Uterus (tissue), 4 donors: ENCODE data around the gene RPL3. TPM values are rescaled to one million over a fixed set of nuclear protein-coding genes. Genes with fewer than 3 reads are reported as not detected.

Experiments
- DNase-seq, 2 donors: peaks; one replicate each; pipeline ENCODE4 v3.0.0-alpha.2; 2019 to 2020
- H3K27ac ChIP-seq, 2 donors: fragments of 200-600 bp; sonication (generic); 1 replicate in 1 of 2; 2 replicates in 1 of 2; pipeline ENCODE4 v1.5.1; 2016 to 2018
- H3K27me3 ChIP-seq, 2 donors: fragments of 200-600 bp; sonication (generic); one replicate each; pipeline ENCODE4 v1.5.1; 2018 to 2019; ENCODE audit warnings: control low read depth in 1 of 2
- H3K36me3 ChIP-seq, 2 donors: fragments of 200-600 bp; sonication (generic); one replicate each; pipeline ENCODE4 v1.5.1; 2019; ENCODE audit warnings: control low read depth in 1 of 2
- H3K4me1 ChIP-seq, 2 donors: fragments of 200-600 bp; sonication (generic); one replicate each; pipeline ENCODE4 v1.5.1; 2018 to 2019; ENCODE audit warnings: control low read depth in 1 of 2
- H3K4me3 ChIP-seq, 2 donors: fragments of 200-600 bp; sonication (generic); 1 replicate in 1 of 2; 2 replicates in 1 of 2; pipeline ENCODE4 v1.5.1; 2018 to 2019; ENCODE audit warnings: mild to moderate bottlenecking in 1 of 2
- H3K9me3 ChIP-seq, 2 donors: fragments of 200-600 bp; sonication (generic); one replicate each; pipeline ENCODE4 v1.5.1; 2019; ENCODE audit warnings: control low read depth in 1 of 2
- POLR2A ChIP-seq, 2 donors: fragments of 450-650 bp; IDR thresholded peaks; one replicate each; pipeline ENCODE4 v1.6.1; 2016; ENCODE audit warnings: antibody characterized with exemption in 2 of 2, mild to moderate bottlenecking in 1 of 2, moderate library complexity in 1 of 2
- intact Hi-C: fragments of 100-400 bp; cut with DNase I; formaldehyde crosslinking; loops from one replicate; pipeline ENCODE4 v1.15.1; 2023; ENCODE audit warnings: low total_unique reads
- total RNA-seq, 4 donors: library from RNA; depleted of rRNA in 3 of 4; stranded (reverse); fragments of >200 nt in 3 of 4; gene quantifications; one replicate each; pipeline versions ENCODE4 v1.1.0 to v1.2.4, GENCODE V29; 2014 to 2023
- TF ChIP-seq, protein P1 (sequence below), 4 experiments: fragments of 200-600 bp in 2 of 4; fragments of 450-650 bp in 2 of 4; sonication (generic) in 2 of 4; IDR thresholded peaks; one replicate each; pipeline ENCODE4 v1.5.1; 2016 to 2019; ENCODE audit warnings: antibody characterized with exemption in 4 of 4, mild to moderate bottlenecking in 2 of 4, moderate library complexity in 1 of 4
- donor health status: DM: yes; HTN: yes; CAD: no.

Gene RPL3
- total RNA-seq, 4 donors from 2014 or later, result 1,498 to 2,840 (median 2,333) TPM

DNA sequence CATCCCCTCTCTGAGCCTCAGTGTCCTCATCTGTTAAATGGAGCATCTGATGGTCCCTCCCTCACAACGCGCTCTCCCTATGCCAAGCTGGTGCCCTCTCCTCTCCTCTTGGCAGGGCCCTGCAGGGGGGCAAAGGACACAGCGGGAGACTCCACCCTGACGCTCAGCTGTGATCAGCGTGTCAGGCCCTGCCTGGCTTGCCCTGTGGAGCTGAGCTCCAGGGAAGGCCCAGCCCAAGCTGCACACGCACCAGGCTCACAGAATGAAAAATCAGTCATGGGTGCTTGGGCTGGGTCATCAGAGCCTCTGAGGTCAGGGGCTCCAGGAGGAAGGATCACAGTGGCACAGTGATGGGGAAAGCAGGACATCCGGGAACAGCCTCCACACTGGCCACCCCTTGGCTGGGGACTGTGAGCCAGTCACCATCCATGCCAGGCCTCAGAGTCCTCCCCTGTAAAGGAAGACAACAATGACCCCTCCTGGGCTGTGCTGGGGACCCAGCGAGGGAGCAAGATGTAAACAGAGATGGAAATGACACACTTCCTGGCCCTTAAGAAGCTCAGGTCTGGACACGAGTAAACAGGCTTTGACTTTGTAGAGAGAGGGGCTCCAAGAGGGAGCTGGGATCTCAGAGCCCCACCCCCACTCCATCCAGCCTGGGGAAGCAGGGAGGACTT, 36.6 kb downstream of the RPL3 start:
- TF ChIP-seq, protein P1, sequence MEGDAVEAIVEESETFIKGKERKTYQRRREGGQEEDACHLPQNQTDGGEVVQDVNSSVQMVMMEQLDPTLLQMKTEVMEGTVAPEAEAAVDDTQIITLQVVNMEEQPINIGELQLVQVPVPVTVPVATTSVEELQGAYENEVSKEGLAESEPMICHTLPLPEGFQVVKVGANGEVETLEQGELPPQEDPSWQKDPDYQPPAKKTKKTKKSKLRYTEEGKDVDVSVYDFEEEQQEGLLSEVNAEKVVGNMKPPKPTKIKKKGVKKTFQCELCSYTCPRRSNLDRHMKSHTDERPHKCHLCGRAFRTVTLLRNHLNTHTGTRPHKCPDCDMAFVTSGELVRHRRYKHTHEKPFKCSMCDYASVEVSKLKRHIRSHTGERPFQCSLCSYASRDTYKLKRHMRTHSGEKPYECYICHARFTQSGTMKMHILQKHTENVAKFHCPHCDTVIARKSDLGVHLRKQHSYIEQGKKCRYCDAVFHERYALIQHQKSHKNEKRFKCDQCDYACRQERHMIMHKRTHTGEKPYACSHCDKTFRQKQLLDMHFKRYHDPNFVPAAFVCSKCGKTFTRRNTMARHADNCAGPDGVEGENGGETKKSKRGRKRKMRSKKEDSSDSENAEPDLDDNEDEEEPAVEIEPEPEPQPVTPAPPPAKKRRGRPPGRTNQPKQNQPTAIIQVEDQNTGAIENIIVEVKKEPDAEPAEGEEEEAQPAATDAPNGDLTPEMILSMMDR (IDR thresholded peaks at IDR 0.05), result peak in 1 of 4 experiments; percentile 2
- TF ChIP-seq POLR2A (IDR thresholded peaks at IDR 0.05), result no peak
- H3K36me3 ChIP-seq, result no peaks in the 10 kb centered on the region
- no peaks in the 10 kb centered on the region for H3K4me1 ChIP-seq
- H3K4me3 ChIP-seq, result no peak overlapping the region
- intact Hi-C loops, result no loop called here
- DNase-seq, result no peak
- H3K9me3 ChIP-seq, result no peaks in the 10 kb centered on the region
- H3K27me3 ChIP-seq, result no peaks in the 10 kb centered on the region
- peak overlapping the region; percentile 65 to 80 for H3K27ac ChIP-seq

GRCh38 chr22:39281126-39281525, 38.3 kb downstream of the RPL3 start:
- Histone ChIP-seq H3K9me3 (no peaks in the 10 kb centered on the region), H3K4me1 (no peaks in the 10 kb centered on the region), H3K27me3 (no peaks in the 10 kb centered on the region), H3K36me3 (no peaks in the 10 kb centered on the region), H3K4me3 (no peak overlapping the region), H3K27ac (no peak overlapping the region)
- intact Hi-C loops, result no loop called here
- TF ChIP-seq, protein P1 (IDR thresholded peaks at IDR 0.05), result no peak
- TF ChIP-seq POLR2A (IDR thresholded peaks at IDR 0.05), result no peak
- no peak for DNase-seq

GRCh38 chr22:39280250-39280649, 39.2 kb downstream of the RPL3 start:
- no peak for DNase-seq
- no peaks in the 10 kb centered on the region for H3K4me1 ChIP-seq
- no peak overlapping the region for H3K27ac ChIP-seq
- no peaks in the 10 kb centered on the region for H3K9me3 ChIP-seq
- no peaks in the 10 kb centered on the region for H3K36me3 ChIP-seq
- intact Hi-C loops, result no loop called here
- no peak for TF ChIP-seq POLR2A (IDR thresholded peaks at IDR 0.05)
- TF ChIP-seq, protein P1 (IDR thresholded peaks at IDR 0.05), result no peak
- no peak overlapping the region for H3K4me3 ChIP-seq
- H3K27me3 ChIP-seq, result no peaks in the 10 kb centered on the region

GRCh38 chr22:39279170-39279850, 40.1 kb downstream of the RPL3 start:
- Histone ChIP-seq H3K27ac (no peak overlapping the region), H3K27me3 (no peaks in the 10 kb centered on the region), H3K4me1 (no peaks in the 10 kb centered on the region), H3K9me3 (no peaks in the 10 kb centered on the region), H3K36me3 (no peaks in the 10 kb centered on the region), H3K4me3 (no peak overlapping the region)
- intact Hi-C loops, result no loop called here
- no peak for DNase-seq
- TF ChIP-seq, protein P1 (IDR thresholded peaks at IDR 0.05), result no peak
- no peak for TF ChIP-seq POLR2A (IDR thresholded peaks at IDR 0.05)

DNA sequence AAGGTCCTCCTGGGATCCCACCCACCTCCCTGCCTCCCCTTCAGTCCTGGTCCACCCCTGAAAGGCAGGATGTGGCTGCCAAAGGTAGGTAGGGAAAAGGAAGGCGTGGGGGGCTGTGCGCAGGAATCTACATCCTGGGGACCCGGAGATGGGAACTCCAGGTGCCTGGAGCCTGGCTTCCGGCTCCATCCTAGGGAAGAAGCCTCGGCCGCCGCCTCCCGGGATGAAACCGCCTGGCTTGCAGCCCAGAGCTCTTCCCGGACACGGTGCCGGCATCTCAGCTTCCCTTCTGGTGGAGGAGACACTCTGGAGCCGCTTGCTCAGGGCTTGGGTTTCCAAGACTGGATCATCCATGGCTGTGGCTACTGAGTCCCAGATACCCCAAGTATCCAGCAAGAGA, 41.4 kb downstream of the RPL3 start:
- H3K4me1 ChIP-seq, result no peaks in the 10 kb centered on the region
- TF ChIP-seq, protein P1 (IDR thresholded peaks at IDR 0.05), result no peak
- TF ChIP-seq POLR2A (IDR thresholded peaks at IDR 0.05), result no peak
- no peak overlapping the region for H3K27ac ChIP-seq
- H3K36me3 ChIP-seq, result no peaks in the 10 kb centered on the region
- H3K9me3 ChIP-seq, result no peaks in the 10 kb centered on the region
- no peak overlapping the region for H3K4me3 ChIP-seq
- intact Hi-C loops, result no loop called here
- no peaks in the 10 kb centered on the region for H3K27me3 ChIP-seq
- no peak for DNase-seq
